GM11168 (cell line): Measurements from ENCODE around the gene RPA3.
"Not testable (repeated sequence)": the region's sequence is repeated elsewhere in the genome, so short reads cannot be mapped to it uniquely, and the experiment has no call there.

ENCODE experiments used
- in situ Hi-C: fragments of 300-500 bp; cut with MboI; formaldehyde crosslinking; loops from one replicate; pipeline ENCODE4 v1.12.0; 2022; ENCODE audit warnings: low sequenced_read_pairs; ENCODE audit not compliant: unreplicated experiment

RPA3 gene

GRCh38 chr7:7665031-7665430, 53.4 kb downstream of the RPA3 start:
- in situ Hi-C loops: no loop called here

GRCh38 chr7:7664291-7664690, 54.1 kb downstream of the RPA3 start:
- in situ Hi-C loops: no loop called here

GRCh38 chr7:7662527-7662926, 55.9 kb downstream of the RPA3 start:
- in situ Hi-C loops: no loop called here

- in situ Hi-C loops: not testable (repeated sequence)
These were observed 61.9 kb downstream of the RPA3 start for GRCh38 chr7:7656459-7656858.

GRCh38 chr7:7654964-7655715, 63.3 kb downstream of the RPA3 start:
- in situ Hi-C loops: no loop called here

- in situ Hi-C loops: no loop called here
These were observed 64.7 kb downstream of the RPA3 start for GRCh38 chr7:7653593-7654187.

- in situ Hi-C loops: no loop called here
These were observed 65.4 kb downstream of the RPA3 start for GRCh38 chr7:7652798-7653540.

GRCh38 chr7:7651479-7651878, 66.9 kb downstream of the RPA3 start:
- in situ Hi-C loops: no loop called here

- in situ Hi-C loops: no loop called here
These were observed 67.7 kb downstream of the RPA3 start for GRCh38 chr7:7650682-7651206.

- in situ Hi-C loops: no loop called here
These were observed 70.8 kb downstream of the RPA3 start for GRCh38 chr7:7647495-7648036.

GRCh38 chr7:7642081-7642480, 76.3 kb downstream of the RPA3 start:
- in situ Hi-C loops: no loop called here

GRCh38 chr7:7641129-7641663, 77.2 kb downstream of the RPA3 start:
- in situ Hi-C loops: no loop called here

GRCh38 chr7:7640221-7641128, 77.9 kb downstream of the RPA3 start, which contains the start of gene UMAD1:
Gene UMAD1 (plus strand): TSS chr7:7640752. CDS start chr7:7673372, 32,620 bp downstream.
- in situ Hi-C loops: no loop called here

GRCh38 chr7:7639847-7640220, 78.6 kb downstream of the RPA3 start:
- in situ Hi-C loops: no loop called here

GRCh38 chr7:7639421-7639820, 79.0 kb downstream of the RPA3 start:
- in situ Hi-C loops: no loop called here

GRCh38 chr7:7630626-7631329, 87.6 kb downstream of the RPA3 start:
- in situ Hi-C loops: no loop called here

GRCh38 chr7:7628476-7628875, 89.9 kb downstream of the RPA3 start:
- in situ Hi-C loops: no loop called here

- in situ Hi-C loops: no loop called here
These were observed 97.7 kb downstream of the RPA3 start for GRCh38 chr7:7620644-7621210.

- in situ Hi-C loops: no loop called here
These were observed 98.2 kb downstream of the RPA3 start for GRCh38 chr7:7620236-7620635.
